ENCODE results near the gene RANBP1. TPM values are rescaled to one million over a fixed set of nuclear protein-coding genes. Genes with fewer than 3 reads are reported as not detected.

RANBP1 gene
- total RNA-seq, 1 experiment from 2014 or later = 522 TPM

DNA sequence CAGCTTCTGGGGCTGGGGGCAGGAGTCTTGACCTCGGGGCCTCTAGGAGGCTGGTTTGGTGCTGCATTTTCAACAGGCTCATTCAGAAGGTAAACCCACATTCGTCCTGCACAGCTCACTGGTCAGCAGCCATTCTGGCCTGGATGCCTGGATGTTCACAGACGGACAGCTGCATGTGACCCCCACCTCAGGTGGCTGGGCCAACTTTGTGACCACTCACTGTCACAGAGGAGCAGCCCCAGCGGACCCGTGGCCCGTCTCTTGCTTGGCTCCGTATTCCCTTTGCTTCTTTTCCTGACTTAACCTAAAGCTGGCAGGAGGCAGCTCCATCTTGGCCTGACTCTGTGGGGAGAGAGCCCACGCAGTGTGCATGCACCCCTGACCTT lies 27.6 kb upstream of the RANBP1 start:
- TF ChIP-seq, protein P1, sequence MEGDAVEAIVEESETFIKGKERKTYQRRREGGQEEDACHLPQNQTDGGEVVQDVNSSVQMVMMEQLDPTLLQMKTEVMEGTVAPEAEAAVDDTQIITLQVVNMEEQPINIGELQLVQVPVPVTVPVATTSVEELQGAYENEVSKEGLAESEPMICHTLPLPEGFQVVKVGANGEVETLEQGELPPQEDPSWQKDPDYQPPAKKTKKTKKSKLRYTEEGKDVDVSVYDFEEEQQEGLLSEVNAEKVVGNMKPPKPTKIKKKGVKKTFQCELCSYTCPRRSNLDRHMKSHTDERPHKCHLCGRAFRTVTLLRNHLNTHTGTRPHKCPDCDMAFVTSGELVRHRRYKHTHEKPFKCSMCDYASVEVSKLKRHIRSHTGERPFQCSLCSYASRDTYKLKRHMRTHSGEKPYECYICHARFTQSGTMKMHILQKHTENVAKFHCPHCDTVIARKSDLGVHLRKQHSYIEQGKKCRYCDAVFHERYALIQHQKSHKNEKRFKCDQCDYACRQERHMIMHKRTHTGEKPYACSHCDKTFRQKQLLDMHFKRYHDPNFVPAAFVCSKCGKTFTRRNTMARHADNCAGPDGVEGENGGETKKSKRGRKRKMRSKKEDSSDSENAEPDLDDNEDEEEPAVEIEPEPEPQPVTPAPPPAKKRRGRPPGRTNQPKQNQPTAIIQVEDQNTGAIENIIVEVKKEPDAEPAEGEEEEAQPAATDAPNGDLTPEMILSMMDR (conservative IDR thresholded peaks at IDR 0.05) = no peak
- Histone ChIP-seq H3T11ph (ENCODE audit: low read length) (no peak overlapping the region), H3K4me1 (ENCODE audit: insufficient read depth, low read length) (no peaks in the 10 kb centered on the region; the same call in 1 of the 2 replicates), H4K5ac (ENCODE audit: insufficient read length, low read depth, low read length) (no peak overlapping the region), H2BK20ac (ENCODE audit: low read depth, low read length, poor library complexity, severe bottlenecking) (no peak overlapping the region), H3K14ac (ENCODE audit: insufficient read depth, low read length) (no peak overlapping the region), H2AFZ (ENCODE audit: low read length) (no peak overlapping the region), H3K27ac (ENCODE audit: insufficient read length, low read depth, low read length) (no peak overlapping the region), H3K79me2 (ENCODE audit: insufficient read depth, low read length) (peaks cover 13% of the 10 kb centered on the region; the same call in 1 of the 2 replicates), H2BK12ac (ENCODE audit: insufficient read length, low read depth, low read length) (no peak overlapping the region), H2BK5ac (ENCODE audit: insufficient read length, low read length) (no peak overlapping the region), H3K27me3 (ENCODE audit: insufficient read depth, low read length) (no peaks in the 10 kb centered on the region), H4K8ac (replicated peaks; ENCODE audit: insufficient read length, low read depth, low read length) (no peak overlapping the region), H3K4me2 (ENCODE audit: insufficient read depth, insufficient read length, low read length) (no peak overlapping the region), H3K9me3 (ENCODE audit: control insufficient read depth, low read depth, low read length) (no peaks in the 10 kb centered on the region), H3K4ac (ENCODE audit: low read depth, low read length) (no peak overlapping the region), H3K23ac (ENCODE audit: insufficient read length, low read depth, low read length) (no peak overlapping the region), H3K56ac (ENCODE audit: insufficient read length, low read depth, low read length) (no peak overlapping the region), H3K9ac (ENCODE audit: extremely low read depth, insufficient read length, low read length) (no peak overlapping the region), H3K79me1 (ENCODE audit: insufficient read depth, low read depth, low read length, poor library complexity, severe bottlenecking) (peaks cover 10% of the 10 kb centered on the region), H4K91ac (ENCODE audit: insufficient read length, low read depth, low read length) (no peak overlapping the region), H3K23me2 (ENCODE audit: insufficient read length, low read depth, low read length, poor library complexity, severe bottlenecking) (no peaks in the 10 kb centered on the region), H2BK15ac (ENCODE audit: low read depth, low read length) (no peak overlapping the region), H2AK5ac (ENCODE audit: insufficient read length, low read length) (no peak overlapping the region), H3K18ac (ENCODE audit: insufficient read length, low read depth, low read length) (no peak overlapping the region), H2BK120ac (ENCODE audit: low read depth, low read length, poor library complexity, severe bottlenecking) (no peak overlapping the region), H4K20me1 (ENCODE audit: control insufficient read depth, insufficient read depth, insufficient read length) (peaks cover 6% of the 10 kb centered on the region)
- no peaks in the 10 kb centered on the region for H3K27me3 Mint-ChIP-seq (ENCODE audit: low read depth)
- no CpG with 5 or more reads among the region's 8 CpGs for WGBS (ENCODE audit: extremely low coverage, insufficient read length, low lambda C conversion rate)
- H3K36me3 Mint-ChIP-seq (ENCODE audit: insufficient read depth in 1 of 3, low read depth in 3 of 3) = peaks cover 69 to 83% (median 82%) of the 10 kb centered on the region in 3 experiments; a peak in 6 of 7 replicates
- H3K27ac Mint-ChIP-seq = no peak overlapping the region
- no peaks in the 10 kb centered on the region for H3K9me3 Mint-ChIP-seq
- H3K4me1 Mint-ChIP-seq = peaks cover 20% of the 10 kb centered on the region in 2 experiments
- H3K4me3 Mint-ChIP-seq = no peak overlapping the region
- DNase-seq = no peak

Data from H9 (cell line).